Coronary artery (tissue), 2 donors: ENCODE data around the gene TMEM132D.

Experiments
- DNase-seq: peaks from one replicate; pipeline ENCODE4 v3.0.0-alpha.2; 2017; ENCODE audit warnings: low spot score
- H3K27ac ChIP-seq, 2 donors: fragments of 200-600 bp; sonication (generic); one replicate each; pipeline ENCODE4 v1.5.1; 2016 to 2019
- H3K4me3 ChIP-seq: fragments of 200-600 bp; sonication (generic); 2 replicates; pipeline ENCODE4 v1.5.1; 2016; ENCODE audit warnings: mild to moderate bottlenecking, moderate library complexity
- CTCF ChIP-seq: fragments of 200-600 bp; sonication (generic); IDR thresholded peaks from one replicate; pipeline ENCODE4 v1.5.1; 2019; ENCODE audit warnings: antibody characterized with exemption

TMEM132D gene

GRCh38 chr12:129871991-129872972, 31.5 kb downstream of the TMEM132D start:
- no peak for TF ChIP-seq CTCF
- DNase-seq: no peak

GRCh38 chr12:129870796-129871195, 33.0 kb downstream of the TMEM132D start:
- Histone ChIP-seq H3K27ac (no peak overlapping the region), H3K4me3 (no peak overlapping the region)
- no peak for DNase-seq
- TF ChIP-seq CTCF: no peak

More at GRCh38 chr12:129871991-129872972, 31.5 kb downstream of the TMEM132D start:
- Histone ChIP-seq H3K4me3 (no peak overlapping the region), H3K27ac (no peak overlapping the region)

GRCh38 chr12:129870136-129870535, 33.7 kb downstream of the TMEM132D start:
- no peak for TF ChIP-seq CTCF
- DNase-seq: no peak
- H3K27ac ChIP-seq: no peak overlapping the region
- H3K4me3 ChIP-seq: no peak overlapping the region

GRCh38 chr12:129868575-129868974, 35.2 kb downstream of the TMEM132D start:
- H3K27ac ChIP-seq: no peak overlapping the region
- DNase-seq: no peak
- no peak overlapping the region for H3K4me3 ChIP-seq
- no peak for TF ChIP-seq CTCF

DNA sequence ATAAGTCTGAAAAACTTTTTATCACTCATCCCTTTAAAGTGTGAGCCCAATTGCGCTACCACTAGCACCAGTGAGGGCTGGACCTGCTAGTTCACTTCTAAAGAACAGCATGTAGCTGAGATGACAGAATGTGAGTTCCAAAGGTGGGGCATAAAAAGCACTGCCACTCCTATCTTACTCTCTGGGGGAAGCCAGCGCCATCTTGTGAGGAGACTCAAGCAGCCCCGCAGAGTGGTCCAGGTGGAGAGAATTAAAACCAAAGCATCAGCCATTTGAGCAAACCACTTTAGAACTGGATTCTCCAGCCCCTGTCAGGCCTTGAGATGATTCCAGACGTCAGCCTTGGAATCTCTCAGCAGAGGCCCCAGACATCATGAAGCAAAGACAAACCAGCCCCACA, 39.9 kb downstream of the TMEM132D start:
- no peak overlapping the region for H3K27ac ChIP-seq
- TF ChIP-seq CTCF: no peak
- H3K4me3 ChIP-seq: no peak overlapping the region
- no peak for DNase-seq

DNA sequence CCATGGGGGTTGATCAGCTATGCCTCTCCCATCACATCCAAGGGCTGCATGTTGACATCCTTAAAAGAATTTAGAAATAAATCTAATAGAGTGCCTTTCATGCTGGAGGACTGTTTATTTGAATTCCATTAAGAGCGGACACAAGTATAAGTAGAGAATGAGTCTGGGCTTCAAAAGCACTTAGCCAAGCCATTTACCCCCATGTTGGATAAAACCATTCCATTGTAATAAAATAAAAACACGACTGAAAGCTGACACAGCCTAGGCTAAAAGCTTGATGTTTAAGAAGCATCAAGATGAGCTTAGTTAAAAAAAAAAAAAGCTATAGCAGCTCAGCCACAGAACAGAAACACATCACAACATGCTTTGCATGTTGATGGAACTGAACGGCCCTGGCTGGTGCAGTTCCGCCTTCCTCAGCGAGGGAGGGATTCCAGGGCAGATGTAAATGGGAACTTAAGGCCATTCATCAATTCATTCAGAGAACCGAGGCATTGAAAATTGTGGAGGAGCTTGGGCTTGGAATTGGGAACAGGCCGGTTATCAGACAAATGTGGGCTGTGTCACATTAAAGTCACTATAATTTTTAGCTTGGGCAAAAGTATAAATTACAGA, 41.2 kb downstream of the TMEM132D start:
- no peak for DNase-seq
- no peak overlapping the region for H3K4me3 ChIP-seq
- no peak for TF ChIP-seq CTCF
- H3K27ac ChIP-seq: no peak overlapping the region
